ENCODE measurements around the gene AMN1.
"Not testable (repeated sequence)": the region's sequence is repeated elsewhere in the genome, so short reads cannot be mapped to it uniquely, and the experiment has no call there.

The AMN1 gene

DNA sequence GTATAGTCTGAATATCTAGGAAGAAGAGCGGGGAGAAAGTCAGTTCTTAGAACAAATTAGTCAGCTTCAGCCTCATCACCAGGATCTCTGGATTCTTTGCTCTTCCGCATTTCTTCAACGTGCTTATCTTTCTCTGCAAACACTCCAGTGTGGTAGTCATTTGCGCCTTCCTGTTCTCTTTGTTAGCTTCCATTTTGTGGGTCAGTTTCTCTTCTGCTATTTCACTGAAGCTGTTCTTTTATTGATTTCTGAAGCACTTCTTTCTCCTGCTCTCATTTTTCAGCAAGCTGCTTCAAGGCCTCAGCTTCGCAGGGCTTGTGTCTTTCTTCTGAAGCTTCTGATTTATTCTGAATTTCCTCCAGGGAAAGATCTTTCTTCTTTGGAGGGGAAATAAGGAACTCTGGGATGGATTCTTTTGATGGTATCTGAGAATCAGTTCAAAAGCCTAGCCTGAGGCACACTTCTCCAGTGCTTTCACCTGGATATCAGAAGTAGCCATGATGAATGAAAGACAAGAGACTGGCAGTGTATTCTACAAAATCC lies 13.5 kb downstream of the AMN1 start:
- TF ChIP-seq CTCF (IDR thresholded peaks at IDR 0.05) (no peak), ZFX (IDR thresholded peaks at IDR 0.05; ENCODE audit: borderline replicate concordance) (no peak)
- H3K27ac ChIP-seq = no peak overlapping the region

DNA sequence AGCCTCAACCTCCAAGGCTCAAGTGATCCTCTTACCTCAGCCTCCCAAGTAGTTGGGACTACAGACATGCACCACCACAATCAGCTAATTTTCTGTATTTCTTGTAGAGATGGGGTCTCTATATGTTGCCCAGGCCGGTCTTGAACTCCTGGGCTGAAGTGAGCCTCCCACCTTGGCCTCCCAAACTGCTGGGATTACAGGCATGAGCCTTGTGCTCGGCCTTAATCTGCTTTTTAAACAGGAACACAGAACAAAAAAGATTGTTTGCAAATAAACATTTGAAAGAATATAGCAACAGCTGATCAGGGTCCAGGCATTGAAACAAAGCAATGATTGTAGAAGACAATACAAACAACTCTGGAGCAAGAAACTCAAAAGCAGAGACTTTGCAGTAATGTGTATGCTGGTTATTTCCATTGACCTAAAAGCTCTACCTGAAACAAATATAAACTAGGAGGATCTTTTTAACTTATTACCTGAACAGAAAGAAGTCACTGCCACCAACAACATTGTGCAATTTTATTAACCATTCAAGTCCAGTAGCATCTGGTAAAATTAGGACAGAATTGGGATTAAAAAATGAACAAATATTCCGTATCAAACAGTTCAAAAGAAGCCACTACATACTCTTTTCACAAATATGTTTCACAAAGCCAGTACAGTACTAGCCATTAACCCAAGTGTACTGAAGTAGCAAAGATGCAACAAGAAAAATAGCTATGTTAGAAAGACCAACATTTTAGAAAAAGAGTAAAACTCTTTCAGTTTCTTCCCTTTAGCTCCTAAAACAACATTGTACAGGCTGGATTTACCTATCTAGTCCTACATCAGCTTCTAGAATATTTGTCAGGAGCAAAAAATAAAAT lies 14.2 kb downstream of the AMN1 start:
- TF ChIP-seq ZFX (IDR thresholded peaks at IDR 0.05; ENCODE audit: borderline replicate concordance) (no peak), CTCF (IDR thresholded peaks at IDR 0.05) (no peak)
- no peak overlapping the region for H3K27ac ChIP-seq

DNA sequence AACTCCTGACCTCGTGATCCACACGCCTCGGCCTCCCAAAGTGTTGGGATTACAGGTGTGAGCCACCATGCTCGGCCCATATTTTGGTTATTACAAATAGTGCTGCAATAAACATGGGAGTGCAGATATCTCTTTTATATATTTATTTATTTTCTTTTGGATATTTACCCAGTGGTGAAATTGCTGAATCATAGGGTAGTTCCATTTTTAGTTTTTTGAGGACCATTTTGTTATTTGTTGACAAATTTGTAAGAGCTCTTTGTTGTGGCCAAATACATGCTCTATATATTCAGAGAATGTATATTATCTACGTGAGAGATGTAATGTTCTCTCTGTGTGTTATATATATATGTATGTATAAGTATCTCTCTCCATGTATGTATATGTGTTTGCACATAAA lies 15.9 kb downstream of the AMN1 start:
- H3K27ac ChIP-seq = no peak overlapping the region
- TF ChIP-seq CTCF (IDR thresholded peaks at IDR 0.05) (no peak), ZFX (IDR thresholded peaks at IDR 0.05; ENCODE audit: borderline replicate concordance) (no peak)

- TF ChIP-seq ZFX (IDR thresholded peaks at IDR 0.05; ENCODE audit: borderline replicate concordance) (no peak), CTCF (IDR thresholded peaks at IDR 0.05) (no peak)
Measured at GRCh38 chr12:31710021-31710818, 18.6 kb downstream of the AMN1 start.

DNA sequence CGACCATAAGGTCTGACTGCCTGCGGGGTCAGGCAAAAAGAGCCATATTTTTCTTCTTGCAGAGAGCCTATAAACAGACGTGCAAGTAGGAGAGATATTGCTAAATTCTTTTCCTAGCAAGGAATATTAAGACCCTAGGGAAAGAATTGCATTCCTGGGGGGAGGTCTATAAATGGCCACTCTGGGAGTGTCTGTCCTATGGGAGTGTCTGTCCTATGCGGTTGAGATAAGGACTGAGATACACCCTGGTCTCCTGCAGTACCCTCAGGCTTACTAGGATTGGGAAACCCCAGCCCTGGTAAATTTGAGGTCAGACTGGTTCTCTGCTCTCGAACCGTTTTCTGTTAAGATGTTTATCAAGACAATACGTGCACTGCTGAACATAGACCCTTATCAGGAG lies 20.7 kb downstream of the AMN1 start:
- not testable (repeated sequence) for H3K27ac ChIP-seq

More at GRCh38 chr12:31710021-31710818, 18.6 kb downstream of the AMN1 start:
- no peak overlapping the region for H3K27ac ChIP-seq

GRCh38 chr12:31705621-31706020 lies 23.2 kb downstream of the AMN1 start:
- TF ChIP-seq CTCF (IDR thresholded peaks at IDR 0.05) (no peak), ZFX (IDR thresholded peaks at IDR 0.05; ENCODE audit: borderline replicate concordance) (no peak)
- H3K27ac ChIP-seq = no peak overlapping the region

GRCh38 chr12:31702047-31702446 lies 26.8 kb downstream of the AMN1 start:
- no peak overlapping the region for H3K27ac ChIP-seq
- TF ChIP-seq CTCF (IDR thresholded peaks at IDR 0.05) = no peak
- TF ChIP-seq ZFX (IDR thresholded peaks at IDR 0.05; ENCODE audit: borderline replicate concordance) = no peak

DNA sequence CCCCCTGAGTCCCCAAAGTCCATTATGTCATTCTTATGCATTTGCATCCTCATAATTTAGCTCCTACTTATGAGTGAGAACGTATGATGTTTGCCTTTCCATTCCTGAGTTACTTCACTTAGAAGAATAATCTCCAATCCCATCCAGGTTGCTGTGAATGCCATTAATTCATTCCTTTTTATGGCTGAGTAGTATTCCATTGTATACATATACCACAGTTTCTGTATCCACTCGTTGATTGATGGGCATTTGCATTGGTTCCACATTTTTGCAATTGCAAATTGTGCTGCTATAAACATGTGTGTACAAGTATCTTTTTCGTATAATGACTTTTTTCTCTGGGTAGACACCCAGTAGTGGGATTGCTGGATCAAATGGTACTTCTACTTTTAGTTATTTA lies 38.9 kb downstream of the AMN1 start:
- not testable (repeated sequence) for H3K27ac ChIP-seq
